Nephron progenitor cell (in vitro differentiated cells): ENCODE measurements around the gene PIGZ.

Source experiments
- DNase-seq: peaks from one replicate; pipeline ENCODE4 v3.0.0; 2021
- H3K27ac Mint-ChIP-seq: 2 replicates; pipeline ENCODE4 v1.8.0; 2021; ENCODE audit warnings: mild to moderate bottlenecking, moderate library complexity, mixed read lengths
- H3K27me3 Mint-ChIP-seq: 2 replicates; pipeline ENCODE4 v1.8.0; 2021; ENCODE audit warnings: mild to moderate bottlenecking, low read depth, mixed read lengths; ENCODE audit not compliant: poor library complexity
- H3K36me3 Mint-ChIP-seq: 2 replicates; pipeline ENCODE4 v1.8.0; 2021; ENCODE audit warnings: low read depth, mixed read lengths
- H3K4me1 Mint-ChIP-seq: 2 replicates; pipeline ENCODE4 v1.8.0; 2021; ENCODE audit warnings: mixed read lengths
- H3K4me3 Mint-ChIP-seq: 2 replicates; pipeline ENCODE4 v1.8.0; 2021; ENCODE audit warnings: mild to moderate bottlenecking, moderate library complexity, mixed read lengths
- H3K9me3 Mint-ChIP-seq: 2 replicates; pipeline ENCODE4 v1.8.0; 2021; ENCODE audit warnings: mild to moderate bottlenecking, moderate library complexity, mixed read lengths
- CTCF ChIP-seq: fragments of 200-600 bp; sonication (generic); IDR thresholded peaks from 2 replicates; pipeline ENCODE4 v1.5.0; 2021; ENCODE audit warnings: antibody characterized with exemption

PIGZ gene

GRCh38 chr3:196969660-196970546 is 1.3 kb upstream of the PIGZ start:
- peaks cover 5% of the 10 kb centered on the region for H3K36me3 Mint-ChIP-seq
- H3K9me3 Mint-ChIP-seq: peaks cover 23% of the 10 kb centered on the region
- peak; percentile 82 for DNase-seq
- H3K4me3 Mint-ChIP-seq: peak overlapping the region; percentile 77
- TF ChIP-seq CTCF: peak; percentile 43
- H3K27me3 Mint-ChIP-seq: peaks cover 61% of the 10 kb centered on the region
- no peak overlapping the region for H3K27ac Mint-ChIP-seq
- peaks cover 18% of the 10 kb centered on the region for H3K4me1 Mint-ChIP-seq

- Mint-ChIP-seq H3K4me1 (peaks cover 18% of the 10 kb centered on the region), H3K27ac (no peak overlapping the region), H3K27me3 (peaks cover 62% of the 10 kb centered on the region), H3K9me3 (peaks cover 23% of the 10 kb centered on the region), H3K4me3 (peak overlapping the region; percentile 59), H3K36me3 (peaks cover 5% of the 10 kb centered on the region)
- peak; percentile 49 for DNase-seq
- no peak for TF ChIP-seq CTCF
These were observed 564 bp upstream of the PIGZ start for GRCh38 chr3:196969134-196969659.

- no peak for DNase-seq
- TF ChIP-seq CTCF: no peak
- peaks cover 5% of the 10 kb centered on the region for H3K36me3 Mint-ChIP-seq
- peaks cover 20% of the 10 kb centered on the region for H3K9me3 Mint-ChIP-seq
- peaks cover 22% of the 10 kb centered on the region for H3K4me1 Mint-ChIP-seq
- H3K27me3 Mint-ChIP-seq: peaks cover 77% of the 10 kb centered on the region
- H3K4me3 Mint-ChIP-seq: peak overlapping the region; percentile 69
- H3K27ac Mint-ChIP-seq: no peak overlapping the region
These were observed 1.0 kb downstream of the PIGZ start for GRCh38 chr3:196967412-196968232.

GRCh38 chr3:196966526-196967401 is 1.9 kb downstream of the PIGZ start:
- Mint-ChIP-seq H3K9me3 (peaks cover 17% of the 10 kb centered on the region), H3K36me3 (peaks cover 5% of the 10 kb centered on the region), H3K27me3 (peaks cover 86% of the 10 kb centered on the region), H3K4me3 (peak overlapping the region; percentile 69), H3K27ac (no peak overlapping the region), H3K4me1 (peaks cover 31% of the 10 kb centered on the region)
- TF ChIP-seq CTCF: no peak
- no peak for DNase-seq

- no peak overlapping the region for H3K27ac Mint-ChIP-seq
- DNase-seq: no peak
- H3K4me1 Mint-ChIP-seq: peaks cover 32% of the 10 kb centered on the region
- peaks cover under 1% of the 10 kb centered on the region for H3K36me3 Mint-ChIP-seq
- peaks cover 86% of the 10 kb centered on the region for H3K27me3 Mint-ChIP-seq
- peaks cover 8% of the 10 kb centered on the region for H3K9me3 Mint-ChIP-seq
- H3K4me3 Mint-ChIP-seq: no peak overlapping the region
- TF ChIP-seq CTCF: no peak
These were observed 2.8 kb downstream of the PIGZ start for GRCh38 chr3:196965804-196966173.
